ENCODE data around the gene NUP210L. TPM values are rescaled to one million over a fixed set of nuclear protein-coding genes. Genes with fewer than 3 reads are reported as not detected.

Gene NUP210L
- total and polyA plus RNA-seq, 9 of the 15 experiments (the other 6 are each of a cell fraction or from before 2014, with no cell fraction given) = 0.01 to 0.04 TPM; not detected in 7

- peak overlapping the region; percentile 36; the same call in 1 of the 2 replicates for H2AFZ ChIP-seq (ENCODE audit: low read depth, low read length)
- H3K27ac ChIP-seq (ENCODE audit: extremely low read depth, low read depth, low read length) = peak overlapping the region; percentile 91
- H3K9ac ChIP-seq (ENCODE audit: insufficient read depth in 1 of 2, low read depth in 2 of 2, low read length in 2 of 2) = peak overlapping the region in 1 of 2 experiments; percentile 67; a peak in 3 of 4 replicates
- H3K4me2 ChIP-seq (ENCODE audit: insufficient read depth, low read length) = peak overlapping the region; percentile 68
- H3K36me3 ChIP-seq (ENCODE audit: control insufficient read depth, insufficient read depth, low read length) = peaks cover 83% of the 10 kb centered on the region
- CTCF ChIA-PET (ENCODE audit: low intra/inter-chr PET ratio) = no interaction called here
- TSS peak; percentile 42 for BruUV-seq (replicated peaks)
- peak; percentile 26 for ATAC-seq
- DNase-seq (ENCODE audit: extremely low read depth in 1 of 4, low spot score in 3 of 4) = peak in 1 of 4 experiments; percentile 40
- H3K27me3 ChIP-seq (ENCODE audit: control insufficient read depth in 2 of 2, insufficient read depth in 2 of 2, low read length in 2 of 2) = no peaks in the 10 kb centered on the region
- intact Hi-C loops (cut with micrococcal nuclease) = loop anchor here (2.0 kb wide), 1 partner anchor 24 kb away; no protein-coding TSS in a partner anchor
- H4K20me1 ChIP-seq (replicated peaks; ENCODE audit: control insufficient read depth, insufficient read depth, low read length) = no peaks in the 10 kb centered on the region
- H3K79me2 ChIP-seq (ENCODE audit: control insufficient read depth, insufficient read depth, low read length) = peaks cover 23% of the 10 kb centered on the region
- H3K9me1 ChIP-seq (ENCODE audit: control insufficient read depth, insufficient read depth, low read length) = no peaks in the 10 kb centered on the region
- POLR2A ChIA-PET = interaction anchor here (0.6 to 3.1 kb wide), 16 partner anchors 8 to 168 kb away, joined by 3 to 26 read pairs (median 4); partner anchors contain the start of genes RPS27 and TPM3
- no peak overlapping the region for H3K4me3 ChIP-seq
- peaks cover 25% of the 10 kb centered on the region for H3K9me3 ChIP-seq (replicated peaks; ENCODE audit: control insufficient read depth, insufficient read depth, low read depth, low read length)
- H3K4me1 ChIP-seq (replicated peaks in 1 of 2; ENCODE audit: control insufficient read depth in 2 of 2, insufficient read depth in 2 of 2, low read length in 2 of 2) = peaks cover 20 to 44% of the 10 kb centered on the region in 2 experiments
- FAIRE-seq = peak; percentile 32
- 33% methylated on average over 8 of the region's 8 CpGs for WGBS (ENCODE audit: insufficient coverage, low coverage, missing lambda C conversion rate)
- in situ Hi-C loops (cut with MboI) = no loop called here
- TF ChIP-seq THRB (CRISPR knock-in tag; conservative IDR thresholded peaks at IDR 0.05) (0 out of 2 replicates have a peak, but pooled peaks have one; percentile 5), ZNF589 (CRISPR knock-in tag; IDR thresholded peaks at IDR 0.05; ENCODE audit: low read depth) (peak; percentile 39; the same call in 1 of the 2 replicates), OTX1 (CRISPR knock-in tag; IDR thresholded peaks at IDR 0.05) (0 out of 2 replicates have a peak, but pooled peaks have one; percentile 42), SPI1 (IDR thresholded peaks at IDR 0.05; ENCODE audit: borderline replicate concordance, low read depth, low read length) (peak; percentile 98), TGIF2 (CRISPR knock-in tag; IDR thresholded peaks at IDR 0.05) (no peak), ZNF740 (CRISPR knock-in tag; IDR thresholded peaks at IDR 0.05) (no peak), ZNF740 (tag; IDR thresholded peaks at IDR 0.05) (no peak), ZNF584 (CRISPR knock-in tag; IDR thresholded peaks at IDR 0.05; ENCODE audit: low read depth) (0 out of 2 replicates have a peak, but pooled peaks have one; percentile 25), TCF3 (CRISPR knock-in tag; IDR thresholded peaks at IDR 0.05) (no peak), CXXC5 (CRISPR knock-in tag; IDR thresholded peaks at IDR 0.05) (peak; percentile 21; the same call in 1 of the 2 replicates), MLLT1 (IDR thresholded peaks at IDR 0.05) (0 out of 4 replicates have a peak, but pooled peaks of 1 of the 2 experiments have one; percentile 43), ZNF175 (CRISPR knock-in tag; IDR thresholded peaks at IDR 0.05; ENCODE audit: low read depth) (peak; percentile 84; the same call in 1 of the 2 replicates), ZBTB17 (CRISPR knock-in tag; IDR thresholded peaks at IDR 0.05) (0 out of 2 replicates have a peak, but pooled peaks have one; percentile 10), C11orf30 (IDR thresholded peaks at IDR 0.05; ENCODE audit: low read depth) (peak; percentile 44), PCBP2 (IDR thresholded peaks at IDR 0.05; ENCODE audit: low read depth, low read length, poor library complexity, severe bottlenecking) (no peak), NFRKB (IDR thresholded peaks at IDR 0.05; ENCODE audit: low read depth) (peak; percentile 1; the same call in 1 of the 2 replicates)
These were observed 3.6 kb upstream of the NUP210L start for GRCh38 chr1:154158307-154159125.

All from K562 (cell line).